Fibroblast of lung (primary cell): ENCODE measurements around the gene PLGLB2.
"Not testable (repeated sequence)": the region's sequence is repeated elsewhere in the genome, so short reads cannot be mapped to it uniquely, and the experiment has no call there.

Source experiments
- CTCF ChIP-seq, 2 donors: IDR thresholded peaks in 1 of 2; conservative IDR thresholded peaks in 1 of 2; 1 replicate in 1 of 2; 2 replicates in 1 of 2; pipeline ENCODE4 v1.5.1; 2011 to 2012; ENCODE audit warnings: low read length in 2 of 2, control low read depth in 1 of 2, inconsistent platforms in 1 of 2, low read depth in 1 of 2, mild to moderate bottlenecking in 1 of 2
- EZH2 ChIP-seq: IDR thresholded peaks from 2 replicates; pipeline ENCODE4 v1.5.1; 2012; ENCODE audit warnings: low read length, control low read depth, mild to moderate bottlenecking; ENCODE audit errors: missing control alignments

DNA sequence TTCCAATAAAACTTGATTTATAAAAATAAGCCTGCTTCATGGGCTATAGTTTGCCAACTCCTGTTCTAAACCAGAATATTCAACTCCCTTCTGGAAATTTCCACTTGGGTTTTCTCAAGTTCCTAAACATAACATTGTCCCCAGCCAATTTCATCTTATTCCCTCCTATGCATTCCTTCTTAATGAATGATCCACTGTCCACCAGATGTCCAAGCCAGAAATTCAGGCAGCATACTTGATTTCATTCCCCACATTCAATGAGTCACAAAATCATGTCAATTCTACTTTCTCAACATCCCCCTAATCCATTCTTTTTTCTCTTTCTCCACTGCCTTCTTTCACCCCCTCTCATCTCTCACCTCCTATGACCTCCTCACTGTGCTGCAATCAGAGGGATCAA, 7.0 kb upstream of the PLGLB2 start:
- TF ChIP-seq CTCF (conservative IDR thresholded peaks at IDR 0.05 in 1 of 2, IDR thresholded peaks at IDR 0.05 in 1 of 2; ENCODE audit: low read depth in 1 of 2, low read length in 2 of 2); EZH2: not testable (repeated sequence)
